ENCODE measurements around the gene LIMK2.
"Not testable (repeated sequence)": the region's sequence is repeated elsewhere in the genome, so short reads cannot be mapped to it uniquely, and the experiment has no call there.

The LIMK2 gene

GRCh38 chr22:31211482-31211861 lies 626 bp upstream of the LIMK2 start:
- DNase-seq (ENCODE audit: low spot score), result no peak

GRCh38 chr22:31212783-31213629 lies 908 bp downstream of the LIMK2 start:
- no peak for DNase-seq (ENCODE audit: low spot score)

GRCh38 chr22:31215018-31215535 lies 3.0 kb downstream of the LIMK2 start:
- no peak for DNase-seq (ENCODE audit: low spot score)

- no peak for DNase-seq (ENCODE audit: low spot score)
These were observed 6.6 kb downstream of the LIMK2 start for GRCh38 chr22:31218565-31219262.

GRCh38 chr22:31221084-31221483 lies 9.0 kb downstream of the LIMK2 start:
- DNase-seq (ENCODE audit: low spot score), result no peak

GRCh38 chr22:31222736-31223135 lies 10.6 kb downstream of the LIMK2 start:
- no peak for DNase-seq (ENCODE audit: low spot score)

- no peak for DNase-seq (ENCODE audit: low spot score)
These were observed 11.7 kb downstream of the LIMK2 start for GRCh38 chr22:31223786-31224191.

GRCh38 chr22:31224691-31225090 lies 12.6 kb downstream of the LIMK2 start:
- not testable (repeated sequence) for DNase-seq (ENCODE audit: low spot score)

- no peak for DNase-seq (ENCODE audit: low spot score)
These were observed 15.1 kb downstream of the LIMK2 start for GRCh38 chr22:31227186-31227585.

- no peak for DNase-seq (ENCODE audit: low spot score)
These were observed 17.4 kb downstream of the LIMK2 start for GRCh38 chr22:31229402-31230079.

GRCh38 chr22:31230155-31230870 lies 18.2 kb downstream of the LIMK2 start:
- DNase-seq (ENCODE audit: low spot score), result no peak

- DNase-seq (ENCODE audit: low spot score), result peak; percentile 62
These were observed 18.9 kb downstream of the LIMK2 start for GRCh38 chr22:31230871-31231621.

- DNase-seq (ENCODE audit: low spot score), result no peak
These were observed 20.9 kb downstream of the LIMK2 start for GRCh38 chr22:31233001-31233400.

- DNase-seq (ENCODE audit: low spot score), result no peak
These were observed 23.0 kb downstream of the LIMK2 start for GRCh38 chr22:31235081-31235480.

- DNase-seq (ENCODE audit: low spot score), result not testable (repeated sequence)
These were observed 23.9 kb downstream of the LIMK2 start for GRCh38 chr22:31236044-31236443.

GRCh38 chr22:31238057-31238456 lies 26.0 kb downstream of the LIMK2 start:
- DNase-seq (ENCODE audit: low spot score), result no peak

- DNase-seq (ENCODE audit: low spot score), result no peak
These were observed 27.8 kb downstream of the LIMK2 start for GRCh38 chr22:31239771-31240370.

GRCh38 chr22:31241200-31241599 lies 29.1 kb downstream of the LIMK2 start:
- DNase-seq (ENCODE audit: low spot score), result no peak

- no peak for DNase-seq (ENCODE audit: low spot score)
These were observed 29.8 kb downstream of the LIMK2 start for GRCh38 chr22:31241936-31242335.

- DNase-seq (ENCODE audit: low spot score), result no peak
These were observed 31.4 kb downstream of the LIMK2 start for GRCh38 chr22:31243339-31244045.
